Measurements from ENCODE around the gene SMIM12.

Gene SMIM12

GRCh38 chr1:34859446-34860200 is at the start of gene SMIM12:
Gene SMIM12 (minus strand): TSS chr1:34859749. CDS start chr1:34855977, 3,772 bp downstream.
- peak; percentile 93 for DNase-seq

- no peak for DNase-seq
These were observed 48.8 kb upstream of the SMIM12 start for GRCh38 chr1:34908369-34908768.

- no peak for DNase-seq
These were observed 48.0 kb upstream of the SMIM12 start for GRCh38 chr1:34907487-34908090.

- DNase-seq = no peak
These were observed 47.2 kb upstream of the SMIM12 start for GRCh38 chr1:34906756-34907155.

- no peak for DNase-seq
These were observed 46.7 kb upstream of the SMIM12 start for GRCh38 chr1:34906222-34906621.

GRCh38 chr1:34905098-34905459 is 45.5 kb upstream of the SMIM12 start:
- no peak for DNase-seq

- DNase-seq = no peak
These were observed 44.9 kb upstream of the SMIM12 start for GRCh38 chr1:34904236-34905097.

- DNase-seq = no peak
These were observed 42.4 kb upstream of the SMIM12 start for GRCh38 chr1:34901919-34902318.

GRCh38 chr1:34900775-34901502 is 41.4 kb upstream of the SMIM12 start:
- no peak for DNase-seq

GRCh38 chr1:34899906-34900305 is 40.4 kb upstream of the SMIM12 start:
- no peak for DNase-seq

GRCh38 chr1:34899471-34899870 is 39.9 kb upstream of the SMIM12 start:
- no peak for DNase-seq

- no peak for DNase-seq
These were observed 38.8 kb upstream of the SMIM12 start for GRCh38 chr1:34898330-34898761.

GRCh38 chr1:34896612-34897011 is 37.1 kb upstream of the SMIM12 start:
- peak; percentile 15 for DNase-seq

- no peak for DNase-seq
These were observed 30.2 kb upstream of the SMIM12 start for GRCh38 chr1:34889705-34890104.

GRCh38 chr1:34887593-34887992 is 28.0 kb upstream of the SMIM12 start:
- DNase-seq = no peak

- peak; percentile 51 for DNase-seq
These were observed 26.1 kb upstream of the SMIM12 start for GRCh38 chr1:34885405-34886247.

- no peak for DNase-seq
These were observed 25.4 kb upstream of the SMIM12 start for GRCh38 chr1:34884961-34885360.

- no peak for DNase-seq
These were observed 25.0 kb upstream of the SMIM12 start for GRCh38 chr1:34884536-34884935.

GRCh38 chr1:34879230-34879629 is 19.7 kb upstream of the SMIM12 start:
- no peak for DNase-seq

- DNase-seq = no peak
These were observed 16.9 kb upstream of the SMIM12 start for GRCh38 chr1:34876406-34876805.

GRCh38 chr1:34874296-34874952 is 14.9 kb upstream of the SMIM12 start:
- no peak for DNase-seq

GRCh38 chr1:34872133-34872503 is 12.6 kb upstream of the SMIM12 start:
- no peak for DNase-seq

All from CD4-positive, alpha-beta T cell treated with Interleukin-10 for 1 hour (primary cell).